GM12872 (cell line): ENCODE data around the gene ISOC1.

Experiments
- TF ChIP-seq, protein P1 (sequence below): IDR thresholded peaks from 3 replicates; pipeline ENCODE4 v1.5.1; 2011; ENCODE audit warnings: low read depth, mild to moderate bottlenecking, low read length, moderate library complexity; ENCODE audit not compliant: insufficient read depth

ISOC1 gene

DNA sequence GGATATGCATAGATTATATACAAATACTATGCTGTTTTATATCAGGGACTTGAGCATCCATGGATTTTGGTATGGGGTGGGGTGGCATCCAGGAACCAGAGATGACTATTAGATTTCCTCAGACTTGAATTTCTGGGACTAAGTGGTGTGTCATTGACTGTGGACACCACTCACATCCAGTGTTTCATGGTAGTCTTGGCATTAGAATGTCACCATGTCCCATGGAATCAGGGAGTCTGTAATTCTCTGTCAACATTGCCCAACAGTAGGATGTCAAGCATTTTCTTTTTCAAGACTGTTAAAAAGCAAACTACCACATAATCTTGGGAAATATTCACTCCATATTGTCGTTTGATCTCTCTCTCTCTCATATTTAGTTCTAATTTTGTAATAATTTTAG, 13.1 kb downstream of the ISOC1 start:
- TF ChIP-seq, protein P1, sequence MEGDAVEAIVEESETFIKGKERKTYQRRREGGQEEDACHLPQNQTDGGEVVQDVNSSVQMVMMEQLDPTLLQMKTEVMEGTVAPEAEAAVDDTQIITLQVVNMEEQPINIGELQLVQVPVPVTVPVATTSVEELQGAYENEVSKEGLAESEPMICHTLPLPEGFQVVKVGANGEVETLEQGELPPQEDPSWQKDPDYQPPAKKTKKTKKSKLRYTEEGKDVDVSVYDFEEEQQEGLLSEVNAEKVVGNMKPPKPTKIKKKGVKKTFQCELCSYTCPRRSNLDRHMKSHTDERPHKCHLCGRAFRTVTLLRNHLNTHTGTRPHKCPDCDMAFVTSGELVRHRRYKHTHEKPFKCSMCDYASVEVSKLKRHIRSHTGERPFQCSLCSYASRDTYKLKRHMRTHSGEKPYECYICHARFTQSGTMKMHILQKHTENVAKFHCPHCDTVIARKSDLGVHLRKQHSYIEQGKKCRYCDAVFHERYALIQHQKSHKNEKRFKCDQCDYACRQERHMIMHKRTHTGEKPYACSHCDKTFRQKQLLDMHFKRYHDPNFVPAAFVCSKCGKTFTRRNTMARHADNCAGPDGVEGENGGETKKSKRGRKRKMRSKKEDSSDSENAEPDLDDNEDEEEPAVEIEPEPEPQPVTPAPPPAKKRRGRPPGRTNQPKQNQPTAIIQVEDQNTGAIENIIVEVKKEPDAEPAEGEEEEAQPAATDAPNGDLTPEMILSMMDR: no peak

DNA sequence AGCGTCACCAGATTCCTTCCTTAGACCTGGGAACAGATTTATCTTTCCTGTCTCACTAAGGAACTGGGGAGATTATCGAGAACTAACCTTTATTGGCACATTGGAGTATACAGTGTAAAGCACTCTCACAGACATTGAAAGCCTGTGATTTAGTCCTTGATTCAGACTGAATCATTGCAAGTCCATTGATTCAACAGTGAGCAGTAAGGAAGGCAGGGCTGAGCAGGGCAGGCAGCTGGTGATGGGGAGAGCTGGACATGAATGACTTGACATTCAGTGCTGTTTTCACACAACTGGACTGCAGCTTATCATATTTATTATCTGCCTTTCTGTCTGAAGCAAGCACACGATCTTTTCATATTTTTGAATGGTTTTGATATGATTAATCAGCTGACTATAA, 16.2 kb downstream of the ISOC1 start:
- TF ChIP-seq, protein P1: no peak

DNA sequence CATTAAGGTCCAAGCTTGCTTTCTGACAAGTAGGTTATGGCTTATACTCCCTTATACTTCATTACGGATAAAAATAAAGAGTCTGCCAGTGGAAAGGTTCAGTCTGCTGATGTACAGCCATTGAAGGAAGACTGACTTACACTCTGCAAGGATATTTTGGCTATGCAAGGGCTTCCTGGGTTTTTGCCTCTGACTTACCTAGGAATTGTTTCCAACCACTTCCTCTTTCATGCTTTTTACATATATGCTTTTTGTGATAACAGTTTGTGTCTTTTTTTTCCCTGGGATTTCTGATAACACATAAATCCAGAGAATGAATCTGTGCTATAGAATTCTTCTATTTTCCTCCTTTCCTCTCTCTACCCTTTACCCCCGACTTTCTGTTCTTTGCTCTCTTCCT, 16.8 kb downstream of the ISOC1 start:
- TF ChIP-seq, protein P1: no peak

DNA sequence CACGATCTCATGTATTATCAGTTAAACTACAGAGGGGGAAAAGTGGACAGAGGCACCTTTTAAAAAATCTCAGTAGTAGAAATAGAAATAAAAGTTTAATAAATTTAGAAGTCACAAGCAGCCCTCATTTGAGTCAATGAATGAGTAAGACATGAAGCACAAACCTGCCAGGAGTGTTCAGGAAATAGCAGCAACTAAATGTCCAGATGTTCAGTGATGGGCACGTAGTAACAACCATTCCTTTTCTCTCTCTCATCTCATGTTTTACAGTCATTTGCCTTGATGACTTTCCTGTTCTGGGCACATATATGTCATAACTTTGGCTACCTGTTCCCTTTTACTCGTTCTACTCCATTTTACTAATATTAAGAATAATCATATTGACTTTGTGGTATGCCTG, 17.7 kb downstream of the ISOC1 start:
- TF ChIP-seq, protein P1: no peak

DNA sequence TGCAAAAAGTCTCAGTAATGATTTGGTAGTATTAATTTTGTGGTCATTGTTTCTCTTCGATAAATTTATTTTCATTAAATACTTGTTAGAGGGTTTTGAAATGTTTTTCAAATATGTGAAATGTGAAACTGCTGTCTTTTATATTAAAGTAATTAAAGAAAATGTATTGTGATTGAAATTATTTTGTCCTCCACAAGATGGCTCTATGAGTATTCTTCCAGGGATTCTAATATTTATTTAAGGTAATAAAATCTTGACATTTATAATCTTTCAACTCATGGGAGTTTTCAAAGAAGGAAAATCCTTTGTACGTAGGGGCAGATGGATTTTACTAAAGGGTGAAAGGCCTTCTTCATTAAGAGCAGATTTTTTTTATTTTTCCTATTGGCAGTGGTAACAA, 19.3 kb downstream of the ISOC1 start:
- TF ChIP-seq, protein P1: no peak

DNA sequence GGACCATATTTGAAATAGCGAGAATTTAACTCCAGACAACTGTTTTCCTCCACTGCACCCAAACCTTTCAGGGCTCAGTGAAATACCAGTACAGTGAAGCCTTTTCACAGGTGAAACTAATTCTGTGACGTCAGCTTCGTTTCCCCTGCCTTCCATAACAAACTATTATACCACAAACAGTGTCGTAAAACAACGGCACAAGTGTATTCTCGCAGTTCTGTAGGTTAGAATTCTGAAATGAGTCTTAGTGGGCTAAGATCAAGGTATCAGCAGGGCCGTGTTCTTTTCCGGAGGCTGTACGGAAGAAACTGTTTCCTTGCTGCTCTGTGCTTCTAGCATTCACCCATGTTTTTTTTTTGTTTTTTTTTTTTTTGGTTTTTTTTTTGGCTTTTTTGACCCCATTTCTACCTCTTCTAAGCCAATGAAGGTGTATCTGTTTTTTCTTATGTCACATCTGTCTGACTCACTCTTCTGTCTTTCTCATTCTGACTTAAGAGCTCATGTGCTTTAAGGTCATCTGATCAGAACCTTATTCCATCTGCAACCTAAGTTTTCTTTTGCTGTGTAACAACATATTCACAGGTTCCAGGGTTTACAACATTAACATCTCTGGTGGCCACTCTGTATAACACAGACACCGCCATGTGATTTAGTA, 20.1 kb downstream of the ISOC1 start:
- TF ChIP-seq, protein P1: no peak

DNA sequence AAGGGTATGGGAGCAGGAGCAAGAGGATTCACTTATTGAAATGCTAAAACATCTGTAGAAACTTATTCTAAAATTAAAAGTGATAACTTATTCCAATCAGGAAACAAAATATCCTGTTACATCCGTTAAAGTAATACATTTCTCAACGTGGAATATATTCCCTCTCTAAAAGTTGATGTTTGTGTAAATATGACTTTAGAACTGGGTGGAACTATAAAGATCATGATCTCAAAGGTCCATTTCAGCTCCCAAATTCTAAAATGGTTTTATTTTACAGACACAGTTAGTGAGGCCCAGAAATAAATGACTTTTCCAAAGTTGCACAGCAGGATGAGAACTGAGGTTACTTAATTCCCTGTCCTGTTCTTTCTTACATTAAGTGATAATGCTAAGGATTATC, 21.1 kb downstream of the ISOC1 start:
- TF ChIP-seq, protein P1: no peak
